GM12891 (cell line): ENCODE measurements around the gene LCE5A.

Experiments
- POLR2A ChIP-seq: IDR thresholded peaks from 2 replicates; pipeline ENCODE4 v1.6.1; 2011; ENCODE audit warnings: low read depth, low read length, control low read depth
- POLR2AphosphoS5 ChIP-seq: IDR thresholded peaks from 2 replicates; pipeline ENCODE4 v1.6.1; 2011; ENCODE audit warnings: low read depth, low read length, control low read depth

DNA sequence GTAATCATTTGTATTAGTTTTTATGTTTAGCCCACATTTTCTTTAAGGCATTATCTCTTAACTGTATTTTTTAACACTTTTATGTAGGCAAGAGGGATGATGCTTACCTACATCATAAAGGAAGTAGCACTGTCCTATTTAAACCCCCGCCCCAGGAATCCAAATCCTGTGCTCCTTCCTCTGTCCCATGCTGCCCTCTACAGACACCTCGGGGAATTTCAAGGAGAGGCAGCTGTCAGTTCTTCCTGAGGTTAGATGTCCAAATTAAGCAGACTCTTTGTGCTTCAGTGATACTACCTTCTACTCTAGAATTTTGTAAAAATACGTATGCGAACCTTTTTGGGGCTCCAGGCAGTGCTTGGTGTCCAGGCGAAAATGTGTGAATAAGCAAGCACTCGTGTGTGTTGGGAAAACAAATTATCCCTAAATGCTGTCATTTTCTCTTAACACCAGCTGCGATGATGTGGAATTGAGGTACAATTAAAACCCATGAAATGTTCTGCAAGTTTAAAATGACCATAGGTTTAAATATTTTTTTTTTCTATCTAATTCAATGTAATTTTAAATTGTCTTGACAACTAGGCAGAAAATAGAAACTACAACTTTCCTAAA is 22.8 kb downstream of the LCE5A start:
- TF ChIP-seq POLR2AphosphoS5, result no peak
- TF ChIP-seq POLR2A, result no peak
